ENCODE data around the gene CASP4.

GRCh38 chr11:104918113-104918824, 50.1 kb downstream of the CASP4 start:
- TF ChIP-seq, protein P1, sequence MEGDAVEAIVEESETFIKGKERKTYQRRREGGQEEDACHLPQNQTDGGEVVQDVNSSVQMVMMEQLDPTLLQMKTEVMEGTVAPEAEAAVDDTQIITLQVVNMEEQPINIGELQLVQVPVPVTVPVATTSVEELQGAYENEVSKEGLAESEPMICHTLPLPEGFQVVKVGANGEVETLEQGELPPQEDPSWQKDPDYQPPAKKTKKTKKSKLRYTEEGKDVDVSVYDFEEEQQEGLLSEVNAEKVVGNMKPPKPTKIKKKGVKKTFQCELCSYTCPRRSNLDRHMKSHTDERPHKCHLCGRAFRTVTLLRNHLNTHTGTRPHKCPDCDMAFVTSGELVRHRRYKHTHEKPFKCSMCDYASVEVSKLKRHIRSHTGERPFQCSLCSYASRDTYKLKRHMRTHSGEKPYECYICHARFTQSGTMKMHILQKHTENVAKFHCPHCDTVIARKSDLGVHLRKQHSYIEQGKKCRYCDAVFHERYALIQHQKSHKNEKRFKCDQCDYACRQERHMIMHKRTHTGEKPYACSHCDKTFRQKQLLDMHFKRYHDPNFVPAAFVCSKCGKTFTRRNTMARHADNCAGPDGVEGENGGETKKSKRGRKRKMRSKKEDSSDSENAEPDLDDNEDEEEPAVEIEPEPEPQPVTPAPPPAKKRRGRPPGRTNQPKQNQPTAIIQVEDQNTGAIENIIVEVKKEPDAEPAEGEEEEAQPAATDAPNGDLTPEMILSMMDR (IDR thresholded peaks at IDR 0.05; ENCODE audit: insufficient read depth, low read depth, low read length), result no peak
- no peak for TF ChIP-seq EZH2 (IDR thresholded peaks at IDR 0.05; ENCODE audit: insufficient read depth, low read length)

Measured in astrocyte (in vitro differentiated cells and primary cell).